Measurements from ENCODE around the gene FILIP1. TPM values are rescaled to one million over a fixed set of nuclear protein-coding genes. Genes with fewer than 3 reads are reported as not detected.

The FILIP1 gene
- total and polyA plus RNA-seq, 2 of the 8 experiments (the other 6 are each of a cell fraction or from before 2014, with no cell fraction given) = 2.4 to 5.7 TPM

DNA sequence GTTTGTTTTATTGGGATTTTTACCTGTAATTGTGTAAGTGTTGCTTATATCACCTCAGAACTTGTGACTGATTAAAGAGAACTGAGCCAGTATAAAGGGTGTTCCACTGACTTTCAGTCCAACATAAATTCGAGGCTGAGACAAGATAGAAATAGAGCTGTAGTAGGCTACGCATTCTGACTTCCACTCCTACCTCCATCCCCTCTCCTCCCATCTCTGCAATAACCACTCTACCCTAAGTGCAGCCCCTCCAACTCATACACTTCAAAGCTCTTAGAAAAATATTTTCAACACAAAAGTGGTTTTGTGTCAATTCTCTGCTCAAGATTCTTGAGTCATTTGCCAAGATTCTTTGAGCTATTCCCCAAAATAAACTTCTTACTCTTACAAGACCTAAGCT is 48.7 kb downstream of the FILIP1 start:
- no peak overlapping the region for H2AFZ ChIP-seq (ENCODE audit: low read length)
- H4K8ac ChIP-seq (ENCODE audit: extremely low read depth, insufficient read depth, low read length) = no peak overlapping the region
- WGBS, 2 experiments (ENCODE audit: extremely low coverage in 1 of 2, insufficient coverage in 1 of 2, insufficient read length in 1 of 2, insufficient replicate concordance in 2 of 2, low coverage in 1 of 2, low lambda C conversion rate in 2 of 2, missing lambda C conversion rate in 1 of 2) = 83% methylated on average over 2 of the region's 2 CpGs; no CpG with 5 or more reads in 1 of the 2 experiments
- no peaks in the 10 kb centered on the region for H3K27me3 ChIP-seq (replicated peaks in 1 of 4; ENCODE audit: control insufficient read depth in 3 of 4, extremely low read depth in 1 of 4, insufficient read depth in 3 of 4, low read length in 3 of 4)
- no peaks in the 10 kb centered on the region for H3K36me3 ChIP-seq (ENCODE audit: control insufficient read depth in 2 of 4, insufficient read depth in 4 of 4, low read length in 3 of 4)
- H2BK12ac ChIP-seq (ENCODE audit: low read depth, low read length) = no peak overlapping the region
- H3K9me3 ChIP-seq (ENCODE audit: insufficient read depth in 2 of 2, low read depth in 1 of 2, low read length in 1 of 2) = peaks cover 0 to 2% of the 10 kb centered on the region in 2 experiments; a peak in 1 of 4 replicates
- H3K18ac ChIP-seq (ENCODE audit: extremely low read depth, low read length) = no peak overlapping the region
- no peak overlapping the region for H3K4me2 ChIP-seq (ENCODE audit: insufficient read depth in 1 of 2, low read depth in 2 of 2, low read length in 2 of 2)
- no peak overlapping the region for H3K23ac ChIP-seq (ENCODE audit: insufficient read length)
- no peak overlapping the region for H3K14ac ChIP-seq (ENCODE audit: insufficient read length)
- ChIA-PET CTCF (ENCODE audit: partially characterized antibody) (interaction anchor here (1.7 kb wide), 1 partner anchor 77 kb away, joined by 7 read pairs; no protein-coding TSS in a partner anchor), POLR2A (ENCODE audit: partially characterized antibody) (interaction anchor here (0.6 kb wide), 1 partner anchor 210 kb away, joined by 3 read pairs; no protein-coding TSS in a partner anchor)
- no peak overlapping the region for H3K56ac ChIP-seq (replicated peaks; ENCODE audit: insufficient read length, low read depth, low read length)
- H3K4me3 ChIP-seq (ENCODE audit: extremely low read depth in 1 of 4, insufficient read depth in 2 of 4, low read depth in 3 of 4, low read length in 4 of 4) = no peak overlapping the region
- H2BK5ac ChIP-seq (ENCODE audit: low read depth, low read length) = no peak overlapping the region
- H4K20me1 ChIP-seq (replicated peaks in 1 of 2; ENCODE audit: control insufficient read depth in 1 of 2, insufficient read depth in 2 of 2, low read length in 2 of 2) = no peaks in the 10 kb centered on the region
- FAIRE-seq = no peak
- H2BK15ac ChIP-seq (ENCODE audit: low read length) = no peak overlapping the region
- DNase-seq (ENCODE audit: low read depth in 1 of 2, low spot score in 2 of 2) = no peak
- no peak overlapping the region for H4K5ac ChIP-seq (ENCODE audit: insufficient read length, low read depth, low read length)
- no peaks in the 10 kb centered on the region for H3K23me2 ChIP-seq (ENCODE audit: low read depth, low read length)
- H2BK20ac ChIP-seq (ENCODE audit: low read length) = no peak overlapping the region
- no peak overlapping the region for H2AK5ac ChIP-seq (ENCODE audit: low read depth, low read length)
- no peak overlapping the region for H4K91ac ChIP-seq (replicated peaks; ENCODE audit: insufficient read length, low read length)
- no peak overlapping the region for H2BK120ac ChIP-seq (replicated peaks; ENCODE audit: low read depth, low read length)
- no peaks in the 10 kb centered on the region for H3K79me2 ChIP-seq (ENCODE audit: control insufficient read depth in 1 of 2, insufficient read depth in 2 of 2, low read length in 2 of 2)
- no peak overlapping the region for H3K4ac ChIP-seq (replicated peaks; ENCODE audit: insufficient read length, low read depth, low read length)
- H3K27ac ChIP-seq (ENCODE audit: low read depth, low read length) = no peak overlapping the region
- H3K79me1 ChIP-seq (ENCODE audit: low read depth, low read length) = no peaks in the 10 kb centered on the region
- H3K4me1 ChIP-seq (replicated peaks in 1 of 4; ENCODE audit: control insufficient read depth in 3 of 4, insufficient read depth in 4 of 4, low read length in 3 of 4) = peaks cover 0 to 2% (median 0%) of the 10 kb centered on the region in 4 experiments; a peak in 1 of 7 replicates
- H3K9ac ChIP-seq (replicated peaks in 1 of 4; ENCODE audit: extremely low read depth in 1 of 4, low read depth in 3 of 4, low read length in 3 of 4) = no peak overlapping the region
- TF ChIP-seq NRF1 (IDR thresholded peaks at IDR 0.05; ENCODE audit: low read depth, low read length) (no peak), BRCA1 (IDR thresholded peaks at IDR 0.05; ENCODE audit: low read depth, low read length) (no peak), RNF2 (IDR thresholded peaks at IDR 0.05; ENCODE audit: borderline replicate concordance, low read depth, low read length, missing control alignments, poor library complexity, severe bottlenecking) (no peak), CTBP2 (IDR thresholded peaks at IDR 0.05; ENCODE audit: borderline replicate concordance, insufficient read depth, insufficient read length, low read length) (no peak), SUZ12 (IDR thresholded peaks at IDR 0.05; ENCODE audit: low read length) (no peak), SIN3A (conservative IDR thresholded peaks at IDR 0.05 in 1 of 2, IDR thresholded peaks at IDR 0.05 in 1 of 2; ENCODE audit: low read depth in 1 of 2, low read length in 2 of 2) (no peak), HDAC6 (IDR thresholded peaks at IDR 0.05; ENCODE audit: low read depth, low read length) (no peak), TAF7 (optimal IDR thresholded peaks at IDR 0.05; ENCODE audit: borderline replicate concordance, low read depth, low read length) (no peak)
- TF ChIP-seq, protein P1, sequence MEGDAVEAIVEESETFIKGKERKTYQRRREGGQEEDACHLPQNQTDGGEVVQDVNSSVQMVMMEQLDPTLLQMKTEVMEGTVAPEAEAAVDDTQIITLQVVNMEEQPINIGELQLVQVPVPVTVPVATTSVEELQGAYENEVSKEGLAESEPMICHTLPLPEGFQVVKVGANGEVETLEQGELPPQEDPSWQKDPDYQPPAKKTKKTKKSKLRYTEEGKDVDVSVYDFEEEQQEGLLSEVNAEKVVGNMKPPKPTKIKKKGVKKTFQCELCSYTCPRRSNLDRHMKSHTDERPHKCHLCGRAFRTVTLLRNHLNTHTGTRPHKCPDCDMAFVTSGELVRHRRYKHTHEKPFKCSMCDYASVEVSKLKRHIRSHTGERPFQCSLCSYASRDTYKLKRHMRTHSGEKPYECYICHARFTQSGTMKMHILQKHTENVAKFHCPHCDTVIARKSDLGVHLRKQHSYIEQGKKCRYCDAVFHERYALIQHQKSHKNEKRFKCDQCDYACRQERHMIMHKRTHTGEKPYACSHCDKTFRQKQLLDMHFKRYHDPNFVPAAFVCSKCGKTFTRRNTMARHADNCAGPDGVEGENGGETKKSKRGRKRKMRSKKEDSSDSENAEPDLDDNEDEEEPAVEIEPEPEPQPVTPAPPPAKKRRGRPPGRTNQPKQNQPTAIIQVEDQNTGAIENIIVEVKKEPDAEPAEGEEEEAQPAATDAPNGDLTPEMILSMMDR (IDR thresholded peaks at IDR 0.05; ENCODE audit: control extremely low read depth in 1 of 3, insufficient read depth in 1 of 3, low read depth in 1 of 3, low read length in 3 of 3) = no peak
- TF ChIP-seq, protein P2, sequence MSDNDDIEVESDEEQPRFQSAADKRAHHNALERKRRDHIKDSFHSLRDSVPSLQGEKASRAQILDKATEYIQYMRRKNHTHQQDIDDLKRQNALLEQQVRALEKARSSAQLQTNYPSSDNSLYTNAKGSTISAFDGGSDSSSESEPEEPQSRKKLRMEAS (IDR thresholded peaks at IDR 0.05) = no peak

Data from H1 (cell line).